DND-41 (cell line): ENCODE data around the gene SLF2.
A peak's percentile ranks its signal among the peaks of the same experiment; 100 is the strongest.

Experiments used
- ATAC-seq: fragments of 200-7000 bp; cut with Tn5 transposase; 3 replicates; pipeline ENCODE4 v1.9.1; 2021; ENCODE audit warnings: low read depth; ENCODE audit not compliant: insufficient read depth
- DNase-seq: peaks from one replicate; pipeline ENCODE4 v3.0.0-alpha.2; 2020
- H2AFZ ChIP-seq: 2 replicates; pipeline ENCODE4 v1.6.0; 2012; ENCODE audit warnings: low read depth, low read length
- H3K27ac ChIP-seq: 2 replicates; pipeline ENCODE4 v1.5.1; 2012; ENCODE audit warnings: low read length, inconsistent platforms
- H3K27me3 ChIP-seq: fragments of 200-600 bp; sonication (generic); 2 replicates; pipeline ENCODE4 v1.6.0; 2012; ENCODE audit warnings: low read length, mild to moderate bottlenecking, inconsistent platforms; ENCODE audit not compliant: insufficient read depth, poor library complexity
- H3K36me3 ChIP-seq: 2 replicates; pipeline ENCODE4 v1.5.1; 2012; ENCODE audit warnings: low read length, inconsistent platforms; ENCODE audit not compliant: insufficient read depth
- H3K4me1 ChIP-seq: 2 replicates; pipeline ENCODE4 v1.5.1; 2012; ENCODE audit warnings: mild to moderate bottlenecking, low read length; ENCODE audit not compliant: insufficient read depth
- H3K4me2 ChIP-seq: 2 replicates; pipeline ENCODE4 v1.6.0; 2012; ENCODE audit warnings: mild to moderate bottlenecking, moderate library complexity, low read length, inconsistent platforms; ENCODE audit not compliant: insufficient read depth
- H3K4me3 ChIP-seq, 2 experiments: fragments of 200-600 bp in 1 of 2; shearing (Covaris generic) in 1 of 2; 2 replicates each; pipeline ENCODE4 v1.5.1; 2012 to 2016; ENCODE audit warnings: inconsistent platforms in 2 of 2, low read length in 2 of 2, mild to moderate bottlenecking in 2 of 2, low read depth in 1 of 2, moderate library complexity in 1 of 2
- H3K79me2 ChIP-seq: 2 replicates; pipeline ENCODE4 v1.6.0; 2012; ENCODE audit warnings: low read length, inconsistent platforms; ENCODE audit not compliant: insufficient read depth
- H3K9ac ChIP-seq: 2 replicates; pipeline ENCODE4 v1.6.0; 2012; ENCODE audit warnings: low read depth, mild to moderate bottlenecking, inconsistent platforms, low read length, moderate library complexity
- H3K9me3 ChIP-seq: 2 replicates; pipeline ENCODE4 v1.5.1; 2012; ENCODE audit warnings: low read length, moderate library complexity, mild to moderate bottlenecking, inconsistent platforms; ENCODE audit not compliant: insufficient read depth, severe bottlenecking
- H4K20me1 ChIP-seq: 2 replicates; pipeline ENCODE4 v1.6.0; 2012; ENCODE audit warnings: low read length; ENCODE audit not compliant: insufficient read depth
- CTCF ChIP-seq: IDR thresholded peaks from 2 replicates; pipeline ENCODE4 v1.5.1; 2012; ENCODE audit warnings: borderline replicate concordance, low read length, moderate library complexity, mild to moderate bottlenecking; ENCODE audit not compliant: poor library complexity, severe bottlenecking; ENCODE audit errors: extremely low read depth
- EZH2 ChIP-seq: IDR thresholded peaks from 3 replicates; pipeline ENCODE4 v1.6.1; 2012; ENCODE audit warnings: borderline replicate concordance, low read depth, mild to moderate bottlenecking, moderate library complexity, low read length, inconsistent platforms; ENCODE audit not compliant: severe bottlenecking

The SLF2 gene

GRCh38 chr10:100877461-100877850 lies 35.3 kb upstream of the SLF2 start:
- TF ChIP-seq CTCF (no peak), EZH2 (no peak)
- no peak overlapping the region for H3K9ac ChIP-seq
- no peaks in the 10 kb centered on the region for H3K27me3 ChIP-seq
- ATAC-seq (no peak), DNase-seq (no peak)
- no peaks in the 10 kb centered on the region for H3K79me2 ChIP-seq
- no peak overlapping the region for H3K4me2 ChIP-seq
- H3K9me3 ChIP-seq: no peaks in the 10 kb centered on the region
- H3K27ac ChIP-seq: no peak overlapping the region
- no peaks in the 10 kb centered on the region for H3K36me3 ChIP-seq
- H3K4me1 ChIP-seq: peaks cover 8% of the 10 kb centered on the region
- no peaks in the 10 kb centered on the region for H4K20me1 ChIP-seq
- H2AFZ ChIP-seq: no peak overlapping the region
- H3K4me3 ChIP-seq: no peak overlapping the region

- Histone ChIP-seq H3K9ac (no peak overlapping the region), H3K4me3 (no peak overlapping the region), H3K27me3 (no peaks in the 10 kb centered on the region), H3K79me2 (no peaks in the 10 kb centered on the region), H4K20me1 (no peaks in the 10 kb centered on the region), H3K9me3 (no peaks in the 10 kb centered on the region), H3K36me3 (no peaks in the 10 kb centered on the region), H3K27ac (no peak overlapping the region), H3K4me1 (peaks cover 8% of the 10 kb centered on the region), H2AFZ (peak overlapping the region; percentile 20; the same call in 1 of the 2 replicates), H3K4me2 (no peak overlapping the region)
- peak; percentile 90 for ATAC-seq
- DNase-seq: peak; percentile 67
- TF ChIP-seq CTCF (peak; percentile 73), EZH2 (no peak)
Observed at GRCh38 chr10:100878291-100878910, 34.4 kb upstream of the SLF2 start.

GRCh38 chr10:100879741-100880360 lies 32.9 kb upstream of the SLF2 start:
- Histone ChIP-seq H3K36me3 (no peaks in the 10 kb centered on the region), H3K27ac (no peak overlapping the region), H3K9me3 (no peaks in the 10 kb centered on the region), H3K79me2 (no peaks in the 10 kb centered on the region), H3K9ac (no peak overlapping the region), H3K4me1 (peaks cover 8% of the 10 kb centered on the region), H2AFZ (no peak overlapping the region), H3K4me3 (no peak overlapping the region), H4K20me1 (no peaks in the 10 kb centered on the region), H3K4me2 (no peak overlapping the region), H3K27me3 (no peaks in the 10 kb centered on the region)
- DNase-seq (no peak), ATAC-seq (no peak)
- TF ChIP-seq EZH2: no peak
- no peak for TF ChIP-seq CTCF
